RWPE1 (cell line): ENCODE results near the gene RTL9.
"Not testable (repeated sequence)": the region's sequence is repeated elsewhere in the genome, so short reads cannot be mapped to it uniquely, and the experiment has no call there.

Source experiments
- CTCF ChIA-PET: fragments of 350-600 bp; sonication (Branson Sonifier 250); formaldehyde crosslinking; extraction: SDS; loops from one replicate; lab custom pipeline; 2021; lab: Yijun Ruan, JAX
- POLR2A ChIA-PET: fragments of 400-600 bp; formaldehyde crosslinking; extraction: SDS; loops from one replicate; lab custom pipeline; 2020; ENCODE audit warnings: antibody characterized with exemption; ENCODE audit not compliant: low non-redundant PET; lab: Yijun Ruan, JAX
- DNase-seq: peaks from one replicate; pipeline ENCODE4 v3.0.0; 2012; ENCODE audit warnings: low spot score
- H3K27ac ChIP-seq: fragments of 450-650 bp; 2 replicates; pipeline ENCODE4 v1.5.1; 2017
- TF ChIP-seq, protein P1 (sequence below): fragments of 450-650 bp; conservative IDR thresholded peaks from 2 replicates; pipeline ENCODE4 v1.5.1; 2017; ENCODE audit warnings: low read depth, mild to moderate bottlenecking

RTL9 gene

DNA sequence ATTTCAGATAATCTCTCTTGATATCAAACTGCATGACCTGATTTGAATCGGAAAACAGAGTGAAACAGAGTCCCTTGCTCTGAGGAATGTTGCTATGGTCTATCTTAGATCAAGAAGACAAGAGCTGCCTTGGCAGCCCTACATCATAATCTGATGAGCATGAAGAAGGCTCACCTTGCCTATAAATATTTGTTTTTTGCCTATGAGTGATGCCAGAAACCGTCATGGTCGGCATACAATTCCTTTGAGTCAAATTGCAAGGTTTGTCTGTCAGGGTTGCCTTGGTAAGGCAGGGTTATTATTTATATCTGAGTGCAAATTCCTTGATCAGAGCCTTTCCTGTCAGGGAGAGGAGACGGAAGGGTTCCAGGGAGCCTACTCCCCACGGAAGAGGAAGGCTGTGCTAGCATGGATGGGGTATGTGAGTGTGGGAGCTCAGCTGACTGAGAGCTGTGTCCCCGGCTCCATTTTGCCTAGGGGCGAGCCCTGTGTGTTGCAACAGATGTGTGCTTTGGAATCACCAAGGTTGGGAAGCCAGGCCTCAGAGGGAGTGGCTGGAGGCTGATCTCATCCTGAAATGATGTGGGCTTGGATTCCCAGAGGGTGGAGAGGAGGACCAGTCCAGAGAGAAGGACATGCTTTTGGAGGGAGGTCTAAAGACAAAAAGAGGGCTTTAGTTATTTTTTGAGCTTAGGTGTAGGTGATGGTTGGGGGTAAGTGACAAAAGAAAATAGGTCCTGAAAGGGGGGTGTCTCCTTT, 43.6 kb downstream of the RTL9 start:
- DNase-seq: peak; percentile 40
- POLR2A ChIA-PET: interaction anchor here (0.6 kb wide), 1 partner anchor 40 kb away, joined by 3 read pairs; no protein-coding TSS in a partner anchor
- TF ChIP-seq, protein P1, sequence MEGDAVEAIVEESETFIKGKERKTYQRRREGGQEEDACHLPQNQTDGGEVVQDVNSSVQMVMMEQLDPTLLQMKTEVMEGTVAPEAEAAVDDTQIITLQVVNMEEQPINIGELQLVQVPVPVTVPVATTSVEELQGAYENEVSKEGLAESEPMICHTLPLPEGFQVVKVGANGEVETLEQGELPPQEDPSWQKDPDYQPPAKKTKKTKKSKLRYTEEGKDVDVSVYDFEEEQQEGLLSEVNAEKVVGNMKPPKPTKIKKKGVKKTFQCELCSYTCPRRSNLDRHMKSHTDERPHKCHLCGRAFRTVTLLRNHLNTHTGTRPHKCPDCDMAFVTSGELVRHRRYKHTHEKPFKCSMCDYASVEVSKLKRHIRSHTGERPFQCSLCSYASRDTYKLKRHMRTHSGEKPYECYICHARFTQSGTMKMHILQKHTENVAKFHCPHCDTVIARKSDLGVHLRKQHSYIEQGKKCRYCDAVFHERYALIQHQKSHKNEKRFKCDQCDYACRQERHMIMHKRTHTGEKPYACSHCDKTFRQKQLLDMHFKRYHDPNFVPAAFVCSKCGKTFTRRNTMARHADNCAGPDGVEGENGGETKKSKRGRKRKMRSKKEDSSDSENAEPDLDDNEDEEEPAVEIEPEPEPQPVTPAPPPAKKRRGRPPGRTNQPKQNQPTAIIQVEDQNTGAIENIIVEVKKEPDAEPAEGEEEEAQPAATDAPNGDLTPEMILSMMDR: no peak
- peak overlapping the region; percentile 79 for H3K27ac ChIP-seq
- CTCF ChIA-PET: interaction anchor here (0.6 kb wide), 2 partner anchors 353 to 579 kb away, joined by 3 to 4 read pairs; no protein-coding TSS in a partner anchor

DNA sequence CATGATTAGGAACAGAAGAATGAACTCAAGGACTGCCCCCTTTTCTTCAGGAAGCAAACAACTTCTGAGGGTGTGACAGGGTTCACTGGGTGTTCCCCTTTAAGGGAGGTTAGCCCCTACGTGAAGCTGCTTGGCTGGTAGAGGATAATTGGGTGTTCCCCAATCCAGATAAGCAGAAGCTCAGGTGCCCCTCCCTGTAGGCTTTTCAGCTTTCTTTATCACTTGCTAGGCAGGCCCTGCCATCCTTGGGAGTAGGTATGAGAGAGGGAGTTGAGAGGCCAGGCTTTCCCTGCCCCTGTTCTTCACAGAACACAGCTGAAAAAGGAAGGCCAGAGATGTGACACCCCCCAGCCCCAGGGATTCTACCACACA, 44.2 kb downstream of the RTL9 start:
- TF ChIP-seq, protein P1: no peak
- peak overlapping the region; percentile 79 for H3K27ac ChIP-seq
- ChIA-PET CTCF (interaction anchor here (0.6 kb wide), 2 partner anchors 353 to 580 kb away, joined by 3 to 4 read pairs; no protein-coding TSS in a partner anchor), POLR2A (interaction anchor here (0.6 kb wide), 1 partner anchor 41 kb away, joined by 3 read pairs; no protein-coding TSS in a partner anchor)
- DNase-seq: no peak

DNA sequence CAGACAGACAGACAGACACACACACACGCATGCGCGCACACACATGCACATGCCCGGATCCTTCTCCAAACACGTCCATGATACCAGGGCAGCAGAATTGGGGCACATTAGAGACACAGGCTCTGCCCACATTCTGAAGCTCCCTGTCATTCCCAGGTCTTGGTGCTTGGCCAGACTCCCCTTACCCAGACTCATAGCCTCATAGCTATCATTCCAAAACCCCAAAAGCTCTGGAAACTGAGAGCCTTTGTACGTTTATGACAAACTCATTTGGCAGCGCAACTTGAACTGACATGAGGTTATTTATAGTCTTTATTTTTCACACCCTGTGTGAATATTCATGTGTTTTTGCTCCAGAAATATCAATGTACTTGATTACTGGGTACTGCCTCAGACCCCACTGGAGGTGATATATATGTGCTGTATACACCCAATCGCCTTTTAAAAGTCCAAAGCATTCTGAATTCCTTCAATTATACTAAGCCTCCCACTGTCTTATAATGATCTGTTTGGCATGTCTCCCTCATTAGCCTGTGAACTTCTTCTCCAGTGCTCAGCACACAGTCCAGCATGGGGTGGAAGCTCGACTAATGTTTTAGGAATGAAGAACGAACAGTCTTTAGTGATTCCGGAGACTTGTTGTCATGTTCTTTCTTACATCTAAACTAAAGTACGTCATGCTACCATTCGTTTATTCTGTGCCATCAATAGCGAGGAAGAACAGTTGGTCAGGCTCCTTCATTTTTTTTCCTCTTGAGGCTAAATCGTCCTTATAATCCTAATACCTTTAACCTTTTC, 45.0 kb downstream of the RTL9 start:
- H3K27ac ChIP-seq: peak overlapping the region; percentile 79
- POLR2A ChIA-PET: no interaction called here
- TF ChIP-seq, protein P1: no peak
- CTCF ChIA-PET: no interaction called here
- no peak for DNase-seq

DNA sequence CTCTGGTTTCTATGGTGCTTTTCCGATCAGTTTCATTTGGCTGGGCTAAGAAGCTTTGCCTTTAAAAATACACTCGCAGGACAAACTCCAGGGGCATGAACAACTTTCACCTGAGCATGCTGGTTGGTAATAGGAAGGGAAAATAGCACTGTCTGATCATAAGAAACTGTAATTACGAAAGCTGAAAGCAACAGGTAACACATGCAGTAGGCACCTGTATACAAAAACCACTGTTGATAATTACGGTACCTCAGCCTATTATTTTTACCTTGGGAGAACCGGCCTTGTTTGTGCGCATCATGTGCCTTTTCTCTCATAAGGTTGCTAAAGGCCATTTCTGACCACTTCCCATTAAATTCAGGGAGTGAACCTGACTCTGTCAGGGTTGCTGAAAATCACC, 45.7 kb downstream of the RTL9 start:
- H3K27ac ChIP-seq: no peak overlapping the region
- TF ChIP-seq, protein P1: no peak
- no peak for DNase-seq
- POLR2A ChIA-PET: no interaction called here
- CTCF ChIA-PET: no interaction called here

DNA sequence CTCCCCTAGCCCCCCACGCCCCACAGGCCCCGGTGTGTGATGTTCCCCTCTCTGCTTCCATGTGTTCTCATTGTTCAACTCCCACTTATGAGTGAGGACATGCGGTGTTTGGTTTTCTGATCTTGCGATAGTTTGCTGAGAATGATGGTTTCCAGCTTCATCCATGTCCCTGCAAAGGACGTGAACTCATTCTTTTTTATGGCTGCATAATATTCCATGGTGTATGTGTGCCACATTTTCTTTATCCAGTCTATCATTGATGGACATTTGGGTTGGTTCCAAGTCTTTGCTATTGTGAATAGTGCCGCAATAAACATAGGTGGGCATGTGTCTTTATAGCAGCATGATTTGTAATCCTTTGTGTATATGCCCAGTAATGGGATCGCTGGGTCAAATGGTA, 47.6 kb downstream of the RTL9 start:
- DNase-seq, H3K27ac ChIP-seq, CTCF ChIA-PET, POLR2A ChIA-PET: not testable (repeated sequence)

DNA sequence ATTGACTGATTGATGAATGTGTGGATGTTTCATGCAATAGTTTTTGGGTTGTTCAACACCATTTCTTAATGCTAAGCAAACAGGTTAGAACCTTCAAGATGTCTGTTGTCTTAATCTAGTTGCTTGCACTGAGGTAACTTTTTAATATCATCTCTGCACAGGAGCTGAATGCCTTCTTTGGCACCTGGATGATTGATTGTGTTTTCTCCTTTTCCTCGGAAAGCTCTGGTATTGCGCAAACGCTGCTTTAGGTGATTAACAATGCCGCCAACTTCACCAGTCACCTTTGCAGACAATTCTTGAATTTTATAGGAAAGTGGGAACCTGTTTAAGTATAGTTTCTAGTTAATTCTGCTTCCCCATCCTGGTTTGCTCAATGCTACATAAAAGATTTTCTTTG, 48.2 kb downstream of the RTL9 start:
- DNase-seq: no peak
- no peak overlapping the region for H3K27ac ChIP-seq
- CTCF ChIA-PET: interaction anchor here (1.3 kb wide), 1 partner anchor 246 kb away, joined by 6 read pairs; no protein-coding TSS in a partner anchor
- POLR2A ChIA-PET: no interaction called here
- TF ChIP-seq, protein P1: no peak
